CD4-positive, alpha-beta T cell treated with Interleukin-15 for 1 hour (primary cell): ENCODE measurements around the gene SETDB1.
A peak's percentile ranks its signal among the peaks of the same experiment; 100 is the strongest.

ENCODE experiments used
- DNase-seq: peaks from one replicate; pipeline ENCODE4 v3.0.0-alpha.2; 2020

SETDB1 gene

DNA sequence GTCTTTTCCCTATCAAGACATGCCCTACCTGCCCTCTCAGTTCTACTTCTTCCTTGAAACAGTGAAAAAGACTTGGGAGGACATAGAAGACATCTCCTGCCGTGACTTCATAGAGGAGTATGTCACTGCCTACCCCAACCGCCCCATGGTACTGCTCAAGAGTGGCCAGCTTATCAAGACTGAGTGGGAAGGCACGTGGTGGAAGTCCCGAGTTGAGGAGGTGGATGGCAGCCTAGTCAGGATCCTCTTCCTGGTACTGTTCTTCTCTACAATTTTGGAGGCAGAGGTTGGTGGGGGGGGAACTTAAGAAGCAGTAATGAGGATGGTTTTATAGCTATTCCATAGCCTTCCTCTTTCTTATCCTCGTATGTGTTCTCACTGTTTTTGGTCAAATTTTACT, 18.7 kb downstream of the SETDB1 start:
- no peak for DNase-seq

GRCh38 chr1:150954708-150955107, 28.5 kb downstream of the SETDB1 start:
- no peak for DNase-seq

DNA sequence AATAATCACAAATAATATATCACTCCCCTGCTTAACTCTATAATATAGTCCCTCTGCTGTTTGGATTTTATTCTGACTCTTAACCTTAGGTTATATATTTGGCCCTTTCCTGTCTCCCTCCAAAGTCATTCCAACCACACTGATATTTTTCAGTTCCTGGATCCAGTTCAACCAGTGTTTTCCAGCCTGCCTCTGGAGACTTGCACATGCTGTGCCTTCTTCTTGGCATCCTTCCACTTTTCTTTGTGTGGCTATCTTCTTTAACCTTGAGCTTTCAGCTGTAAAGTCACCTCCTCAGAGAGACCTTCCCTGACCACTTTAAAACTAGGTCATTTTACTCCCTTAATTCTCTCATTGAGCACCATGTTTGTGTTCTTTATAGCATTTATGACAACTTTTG, 29.1 kb downstream of the SETDB1 start:
- DNase-seq: no peak

DNA sequence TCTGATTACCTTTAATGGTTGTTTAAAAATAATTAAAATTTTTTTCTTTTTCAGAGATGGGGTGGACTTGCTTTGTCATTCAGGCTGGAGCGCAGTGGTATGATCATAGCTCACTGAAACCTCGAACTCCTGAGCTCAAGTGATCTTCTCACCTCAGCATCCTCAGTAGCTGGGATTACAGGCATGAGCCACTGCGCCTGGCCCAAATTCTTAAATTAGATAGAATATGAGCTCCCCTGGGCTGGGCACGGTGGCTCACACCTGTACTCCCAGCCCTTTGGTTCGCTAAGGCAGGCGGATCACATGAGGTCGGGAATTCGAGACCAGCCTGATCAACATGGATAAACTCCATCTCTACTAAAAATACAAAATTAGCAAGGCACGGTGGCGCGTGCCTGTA, 31.5 kb downstream of the SETDB1 start:
- DNase-seq: no peak

GRCh38 chr1:150960646-150961045, 34.5 kb downstream of the SETDB1 start:
- no peak for DNase-seq

DNA sequence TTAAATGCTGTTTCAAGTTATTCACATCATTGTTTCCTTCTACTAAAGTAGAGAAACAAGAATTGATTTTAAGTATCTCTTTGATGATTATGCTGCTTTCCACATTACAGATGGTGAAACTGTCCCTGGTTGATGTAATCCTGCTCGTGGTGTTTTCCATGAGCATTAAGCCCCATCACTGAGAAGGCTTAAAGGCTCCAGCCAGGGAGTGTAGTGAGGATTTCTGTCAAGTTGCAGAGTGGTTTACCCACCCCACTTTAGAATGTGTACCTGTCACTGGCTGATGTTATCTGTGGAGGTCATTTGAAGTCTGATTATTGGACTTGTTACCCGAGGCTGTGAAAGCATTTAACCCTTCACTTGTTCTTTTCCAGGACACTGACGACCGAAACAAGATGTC, 35.6 kb downstream of the SETDB1 start:
- no peak for DNase-seq

DNA sequence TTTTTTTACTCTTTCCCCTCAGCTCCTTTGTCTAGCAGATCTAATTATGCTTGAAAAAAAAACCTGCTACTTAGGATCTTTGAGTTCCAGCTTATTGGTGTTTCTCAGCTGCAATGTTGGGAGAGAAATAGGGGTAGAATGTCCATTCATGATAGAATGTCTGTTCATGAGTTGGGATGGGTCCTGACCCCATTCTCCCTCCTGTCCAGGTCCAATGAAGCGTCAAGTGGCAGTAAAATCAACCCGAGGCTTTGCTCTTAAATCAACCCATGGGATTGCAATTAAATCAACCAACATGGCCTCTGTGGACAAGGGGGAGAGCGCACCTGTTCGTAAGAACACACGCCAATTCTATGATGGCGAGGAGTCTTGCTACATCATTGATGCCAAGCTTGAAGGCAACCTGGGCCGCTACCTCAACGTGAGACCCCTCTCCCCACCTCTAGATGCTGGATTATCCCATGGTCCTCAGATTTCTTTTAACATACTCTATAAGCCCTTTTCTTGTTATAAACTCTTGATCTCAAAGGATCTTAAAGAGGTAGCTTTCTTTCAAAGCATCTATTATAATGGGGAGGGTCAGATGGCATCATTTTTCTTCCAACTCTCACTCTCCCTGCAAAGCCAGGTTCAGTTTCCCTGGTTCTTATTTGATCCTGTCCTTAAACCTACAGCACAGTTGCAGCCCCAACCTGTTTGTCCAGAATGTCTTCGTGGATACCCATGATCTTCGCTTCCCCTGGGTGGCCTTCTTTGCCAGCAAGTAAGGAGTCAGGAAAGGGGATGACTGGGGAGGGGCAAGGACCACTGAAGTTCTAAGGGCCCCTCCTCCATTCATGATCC, 37.4 kb downstream of the SETDB1 start:
- DNase-seq: no peak

GRCh38 chr1:150964164-150964489, 38.0 kb downstream of the SETDB1 start:
- no peak for DNase-seq

DNA sequence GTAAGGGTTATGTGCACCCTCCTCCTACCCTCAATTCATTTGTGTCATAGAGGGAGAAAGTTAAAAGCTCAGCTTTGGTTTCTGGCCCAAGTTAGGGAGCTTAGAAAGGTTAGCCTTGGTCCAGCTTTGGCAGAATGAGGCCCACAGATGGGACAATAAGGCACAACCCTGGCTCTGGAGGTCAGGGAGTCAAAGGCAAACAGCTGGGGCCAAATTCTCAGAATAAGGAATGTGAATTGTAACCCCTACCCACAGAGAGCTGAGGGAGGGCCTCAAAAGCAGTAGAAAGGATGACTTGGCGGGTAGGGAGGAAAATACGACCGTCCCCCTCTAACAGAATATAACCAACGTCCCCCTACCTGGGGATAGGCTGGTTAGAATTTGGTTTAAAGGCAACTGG, 39.4 kb downstream of the SETDB1 start:
- DNase-seq: no peak

- DNase-seq: no peak
These were observed 39.8 kb downstream of the SETDB1 start for GRCh38 chr1:150966011-150966410.

GRCh38 chr1:150967936-150968335, 41.8 kb downstream of the SETDB1 start:
- DNase-seq: no peak

DNA sequence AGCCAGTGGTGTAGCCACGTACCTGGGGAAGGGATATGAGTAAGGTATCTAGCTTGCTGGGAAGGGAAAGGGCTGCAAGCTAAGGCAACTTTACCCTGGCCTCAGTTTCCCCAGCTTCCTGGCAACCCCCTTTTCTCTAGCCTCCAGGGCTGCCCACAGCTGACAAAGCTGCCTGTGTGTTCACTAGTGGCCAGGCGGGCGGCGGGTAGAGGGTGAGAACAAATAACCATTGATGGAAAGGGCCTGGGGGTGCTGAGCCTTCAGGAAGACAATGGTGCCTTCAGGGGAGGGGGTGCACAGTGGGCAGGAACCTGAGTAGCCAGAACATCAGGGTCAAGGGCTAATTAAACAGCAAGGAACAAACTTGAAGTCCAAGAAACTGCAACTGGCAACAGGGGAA, 42.3 kb downstream of the SETDB1 start:
- DNase-seq: no peak

- no peak for DNase-seq
These were observed 43.5 kb downstream of the SETDB1 start for GRCh38 chr1:150969626-150970025.

DNA sequence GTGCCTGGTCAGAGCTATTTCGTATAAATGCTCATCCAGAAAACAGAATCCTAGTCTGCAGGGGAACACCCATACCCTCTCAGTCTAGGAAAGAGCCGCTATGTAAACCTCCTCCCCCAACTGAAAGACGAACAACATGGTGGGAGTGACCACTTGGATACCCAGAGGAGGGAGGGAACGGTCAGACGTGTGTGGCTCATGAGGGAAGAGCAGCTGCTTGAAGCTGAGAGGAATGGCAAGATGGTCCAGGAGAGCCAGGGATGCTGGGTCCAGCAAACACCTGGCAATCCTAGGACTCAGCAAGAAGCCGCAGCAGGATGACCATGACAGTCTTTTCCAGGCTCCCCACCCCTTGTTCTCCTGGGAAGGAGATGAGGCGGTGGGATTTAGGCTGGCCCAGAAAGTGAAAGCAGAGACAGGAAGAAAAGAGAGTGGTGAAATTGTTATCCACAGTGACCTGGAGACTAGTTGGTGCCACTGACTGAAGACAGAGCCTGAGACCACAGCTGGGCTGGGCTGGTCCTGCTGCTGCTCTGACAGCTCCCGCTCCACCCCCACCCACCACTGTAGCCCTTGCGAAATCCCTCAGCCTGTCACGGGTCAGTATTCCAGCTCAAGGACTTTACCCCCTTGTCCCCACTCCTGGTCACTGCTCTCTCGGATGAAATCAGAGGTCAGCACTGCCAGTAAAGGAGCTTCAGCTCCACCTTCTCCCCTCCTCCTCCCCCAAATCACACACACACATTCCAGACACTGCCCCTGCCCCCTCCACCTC, 44.8 kb downstream of the SETDB1 start:
- DNase-seq: no peak

GRCh38 chr1:150971583-150972416, 45.6 kb downstream of the SETDB1 start:
- DNase-seq: peak; percentile 22

- no peak for DNase-seq
These were observed 46.3 kb downstream of the SETDB1 start for GRCh38 chr1:150972417-150972940.

GRCh38 chr1:150973258-150973835, 47.2 kb downstream of the SETDB1 start:
- no peak for DNase-seq

GRCh38 chr1:150973836-150974579, 47.8 kb downstream of the SETDB1 start:
- peak; percentile 18 for DNase-seq

DNA sequence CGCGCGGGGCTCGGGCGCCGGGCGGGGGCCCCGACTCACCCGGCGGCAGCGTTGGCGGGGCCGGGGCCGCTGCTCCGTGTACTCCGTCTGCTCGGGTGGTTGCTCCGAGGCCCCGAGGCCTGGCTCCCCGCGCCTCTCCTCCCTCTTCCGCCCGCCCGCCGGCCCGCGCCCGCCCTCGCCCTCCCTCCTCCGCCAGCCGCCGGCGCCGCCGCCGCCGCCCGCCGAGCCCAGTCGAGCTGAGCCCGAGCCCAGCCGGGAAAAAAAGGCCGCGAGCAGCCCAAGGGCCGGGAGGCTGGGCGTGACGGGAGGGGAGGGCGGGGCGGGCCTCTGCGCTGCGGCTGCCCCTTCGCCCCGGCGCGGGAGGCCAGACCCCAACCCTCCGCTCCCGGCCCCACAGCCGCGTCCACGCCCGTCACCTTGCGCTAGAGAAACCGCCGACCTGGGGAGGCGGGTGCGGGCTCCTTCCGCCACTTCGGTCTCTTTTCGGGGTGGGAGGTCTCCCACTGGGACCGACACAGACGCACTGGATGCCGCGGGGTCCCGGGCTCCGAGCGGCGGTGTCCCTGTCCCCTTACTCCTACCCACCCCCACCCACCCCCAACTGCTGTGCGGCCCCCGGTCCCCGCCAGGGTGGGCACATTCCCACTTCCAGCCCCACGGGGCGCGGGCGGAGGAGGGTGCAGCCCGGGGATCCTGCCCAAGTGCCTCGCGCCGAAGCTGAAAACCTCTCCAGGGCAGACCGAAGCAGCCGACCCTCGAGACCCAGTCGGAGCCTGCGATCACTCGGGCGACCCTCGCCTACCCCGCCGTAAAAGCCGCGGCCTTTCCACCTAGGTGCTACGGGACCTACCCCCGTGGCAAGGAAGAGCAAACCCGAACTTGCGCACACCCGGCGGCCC, 48.7 kb downstream of the SETDB1 start, which contains the start of gene CERS2:
Gene CERS2 (minus strand): TSS at position 256 of the 899 bp plus-strand sequence. CDS start 5,745 bp downstream, outside the sequence.
- peak; percentile 79 for DNase-seq

DNA sequence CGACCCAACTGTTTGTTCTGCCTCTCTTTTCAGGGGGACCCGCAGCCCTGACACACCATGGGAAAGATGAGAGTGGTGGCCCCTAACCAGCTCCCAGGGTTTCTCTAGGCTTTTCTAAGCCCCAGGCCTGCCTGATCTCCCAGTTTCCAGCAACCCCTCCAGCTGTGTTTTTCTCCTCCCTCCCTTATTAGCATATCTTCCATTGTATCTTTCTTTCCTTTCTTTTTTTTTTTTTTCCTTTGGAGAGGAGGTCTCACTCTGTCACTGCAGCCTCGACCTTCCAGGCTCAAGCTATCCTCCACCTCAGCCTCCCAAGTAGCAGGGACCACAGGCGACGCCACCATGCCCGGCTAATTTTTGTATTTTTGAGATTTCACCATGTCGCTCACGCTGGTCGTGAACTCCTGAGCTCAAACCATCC, 50.2 kb downstream of the SETDB1 start:
- DNase-seq: no peak
